ENCODE measurements around the gene R3HDM2. TPM values are rescaled to one million over a fixed set of nuclear protein-coding genes. Genes with fewer than 3 reads are reported as not detected.

R3HDM2 gene
- total RNA-seq, 2 experiments from 2014 or later: 25.8 to 47.2 TPM

GRCh38 chr12:57334219-57334618 lies 96.6 kb downstream of the R3HDM2 start:
- H3K9me2 ChIP-seq (ENCODE audit: insufficient read depth, low read length): no peaks in the 10 kb centered on the region
- DNase-seq (ENCODE audit: low spot score): no peak
- no peak overlapping the region for H3K4me3 ChIP-seq (ENCODE audit: low read depth, low read length, poor library complexity, severe bottlenecking)
- H3K4me1 ChIP-seq (ENCODE audit: insufficient read depth, low read length, poor library complexity, severe bottlenecking): no peaks in the 10 kb centered on the region
- CTCF ChIA-PET (ENCODE audit: unreplicated experiment): no interaction called here
- H3K27ac ChIP-seq (ENCODE audit: low read depth, low read length, poor library complexity, severe bottlenecking): no peak overlapping the region
- no peaks in the 10 kb centered on the region for H3K79me2 ChIP-seq (ENCODE audit: insufficient read depth, low read depth, low read length)
- no peak overlapping the region for H3K4me2 ChIP-seq (ENCODE audit: low read length)
- no TSS peak for BruUV-seq (replicated peaks)
- no peaks in the 10 kb centered on the region for H4K20me1 ChIP-seq (ENCODE audit: insufficient read depth, low read length)
- peaks cover 9% of the 10 kb centered on the region for H3K36me3 ChIP-seq (ENCODE audit: insufficient read depth, low read length)
- POLR2A ChIA-PET: interaction anchor here (0.6 kb wide), 1 partner anchor 16 kb away, joined by 3 read pairs; no protein-coding TSS in a partner anchor
- H3K9me3 ChIP-seq (ENCODE audit: low read length): no peaks in the 10 kb centered on the region
- intact Hi-C loops (cut with micrococcal nuclease; ENCODE audit: unreplicated experiment): no loop called here
- H2AFZ ChIP-seq (ENCODE audit: low read length): no peak overlapping the region
- TF ChIP-seq CTCF (conservative IDR thresholded peaks at IDR 0.05; ENCODE audit: low read length) (no peak), EZH2phosphoT487 (IDR thresholded peaks at IDR 0.05; ENCODE audit: borderline replicate concordance, low read depth, low read length) (no peak)

GRCh38 chr12:57332646-57333312 lies 98.1 kb downstream of the R3HDM2 start:
- POLR2A ChIA-PET: interaction anchor here (0.6 to 1.3 kb wide), 10 partner anchors 10 to 973 kb away, joined by 3 to 4 read pairs (median 3); partner anchors contain the start of genes B4GALNT1 and STAT2
- intact Hi-C loops (cut with micrococcal nuclease; ENCODE audit: unreplicated experiment): no loop called here
- no peak for DNase-seq (ENCODE audit: low spot score)

More at GRCh38 chr12:57332646-57333312, 98.1 kb downstream of the R3HDM2 start:
- no peak overlapping the region for H3K27ac ChIP-seq (ENCODE audit: low read depth, low read length, poor library complexity, severe bottlenecking)
- CTCF ChIA-PET (ENCODE audit: unreplicated experiment): no interaction called here
- H3K4me3 ChIP-seq (ENCODE audit: low read depth, low read length, poor library complexity, severe bottlenecking): no peak overlapping the region
- no peak overlapping the region for H2AFZ ChIP-seq (ENCODE audit: low read length)
- peaks cover 9% of the 10 kb centered on the region for H3K36me3 ChIP-seq (ENCODE audit: insufficient read depth, low read length)
- no TSS peak for BruUV-seq (replicated peaks)
- H3K4me2 ChIP-seq (ENCODE audit: low read length): no peak overlapping the region
- H3K4me1 ChIP-seq (ENCODE audit: insufficient read depth, low read length, poor library complexity, severe bottlenecking): no peaks in the 10 kb centered on the region
- no peaks in the 10 kb centered on the region for H3K9me2 ChIP-seq (ENCODE audit: insufficient read depth, low read length)
- no peaks in the 10 kb centered on the region for H3K79me2 ChIP-seq (ENCODE audit: insufficient read depth, low read depth, low read length)
- TF ChIP-seq EZH2phosphoT487 (IDR thresholded peaks at IDR 0.05; ENCODE audit: borderline replicate concordance, low read depth, low read length) (no peak), CTCF (conservative IDR thresholded peaks at IDR 0.05; ENCODE audit: low read length) (no peak)
- no peaks in the 10 kb centered on the region for H4K20me1 ChIP-seq (ENCODE audit: insufficient read depth, low read length)
- H3K9me3 ChIP-seq (ENCODE audit: low read length): no peaks in the 10 kb centered on the region
